ENCODE data around the gene PHC3.

- no peak for TF ChIP-seq CTCF (optimal IDR thresholded peaks at IDR 0.05 in 1 of 3, IDR thresholded peaks at IDR 0.05 in 1 of 3, conservative IDR thresholded peaks at IDR 0.05 in 1 of 3; ENCODE audit: extremely low read depth in 1 of 3, insufficient read depth in 2 of 3, low read length in 3 of 3)
- no peak for TF ChIP-seq EZH2 (IDR thresholded peaks at IDR 0.05; ENCODE audit: low read length)
These were observed 26.2 kb upstream of the PHC3 start for GRCh38 chr3:170207717-170208116.

Data from keratinocyte (primary cell).